Measurements from ENCODE around the gene MAP3K6. TPM values are rescaled to one million over a fixed set of nuclear protein-coding genes. Genes with fewer than 3 reads are reported as not detected.

Gene MAP3K6
- total and polyA plus RNA-seq, 11 donors = 21.1 to 77.0 (median 47.5) TPM

- 66 to 73% (median 69%) methylated on average over 5 of the region's 5 CpGs for WGBS, 4 donors
- H3K27ac ChIP-seq = peak overlapping the region in 9 of 12 donors; percentile 27 to 62 (median 45)
- H3K4me3 ChIP-seq = no peak overlapping the region
- no peaks in the 10 kb centered on the region for H3K9me3 ChIP-seq
- H3K36me3 ChIP-seq = peaks cover 3 to 94% (median 71%) of the 10 kb centered on the region in 9 donors
- TF ChIP-seq CTCF (IDR thresholded peaks at IDR 0.05) = no peak
- no peak for TF ChIP-seq POLR2A (IDR thresholded peaks at IDR 0.05)
- ATAC-seq (peak; percentile 62 to 73 (median 64)), DNase-seq (peak in 1 of 5 donors; percentile 52)
- H3K4me1 ChIP-seq = peaks cover 3 to 46% (median 25%) of the 10 kb centered on the region in 12 donors
- H3K27me3 ChIP-seq = no peaks in the 10 kb centered on the region
- intact Hi-C loops (cut with DNase I) = loop anchor here in 1 of 10 donors (2.0 kb wide), 1 partner anchor 63 kb away; no protein-coding TSS in a partner anchor
Measured at GRCh38 chr1:27331922-27332321, 34.8 kb downstream of the MAP3K6 start.

GRCh38 chr1:27331426-27331825 is 35.3 kb downstream of the MAP3K6 start:
- Histone ChIP-seq H3K27me3 (no peaks in the 10 kb centered on the region), H3K36me3 (peaks cover 3 to 94% (median 69%) of the 10 kb centered on the region in 9 donors), H3K9me3 (no peaks in the 10 kb centered on the region), H3K27ac (peak overlapping the region in 7 of 12 donors; percentile 31 to 62 (median 46)), H3K4me1 (peaks cover 3 to 51% (median 29%) of the 10 kb centered on the region in 12 donors), H3K4me3 (no peak overlapping the region)
- 80 to 92% (median 89%) methylated on average over 1 to 3 of the region's 3 CpGs for WGBS, 4 donors
- no peak for DNase-seq
- ATAC-seq = no peak
- no peak for TF ChIP-seq CTCF (IDR thresholded peaks at IDR 0.05)
- no peak for TF ChIP-seq POLR2A (IDR thresholded peaks at IDR 0.05)
- intact Hi-C loops (cut with DNase I) = no loop called here

- DNase-seq (no peak), ATAC-seq (no peak)
- 78 to 89% (median 86%) methylated on average over 8 of the region's 8 CpGs for WGBS, 4 donors
- TF ChIP-seq CTCF (IDR thresholded peaks at IDR 0.05) (no peak), POLR2A (IDR thresholded peaks at IDR 0.05) (no peak)
- Histone ChIP-seq H3K27ac (no peak overlapping the region), H3K9me3 (no peaks in the 10 kb centered on the region), H3K4me1 (peaks cover 3 to 58% (median 33%) of the 10 kb centered on the region in 12 donors), H3K4me3 (no peak overlapping the region), H3K27me3 (no peaks in the 10 kb centered on the region), H3K36me3 (peaks cover 3 to 94% (median 69%) of the 10 kb centered on the region in 9 donors)
- intact Hi-C loops (cut with DNase I) = no loop called here
Measured at GRCh38 chr1:27330786-27331185, 36.0 kb downstream of the MAP3K6 start.

- DNase-seq = no peak
- intact Hi-C loops (cut with DNase I) = no loop called here
- ATAC-seq = no peak
- Histone ChIP-seq H3K4me1 (peaks cover 6 to 80% (median 52%) of the 10 kb centered on the region in 12 donors), H3K9me3 (no peaks in the 10 kb centered on the region), H3K27me3 (no peaks in the 10 kb centered on the region), H3K4me3 (no peak overlapping the region), H3K36me3 (peaks cover 0 to 82% (median 58%) of the 10 kb centered on the region in 9 donors), H3K27ac (peak overlapping the region in 2 of 12 donors; percentile 7 to 29)
- WGBS, 4 donors = 66 to 67% (median 66%) methylated on average over 5 of the region's 5 CpGs
- TF ChIP-seq CTCF (IDR thresholded peaks at IDR 0.05) (no peak), POLR2A (IDR thresholded peaks at IDR 0.05) (no peak)
Measured at GRCh38 chr1:27327964-27328363, 38.8 kb downstream of the MAP3K6 start.
